NCI-H146 (cell line): Measurements from ENCODE around the gene CCL13.

Experiments
- DNase-seq: peaks from one replicate; lab custom pipeline; 2025; lab: John Stamatoyannopoulos, UW

Gene CCL13

DNA sequence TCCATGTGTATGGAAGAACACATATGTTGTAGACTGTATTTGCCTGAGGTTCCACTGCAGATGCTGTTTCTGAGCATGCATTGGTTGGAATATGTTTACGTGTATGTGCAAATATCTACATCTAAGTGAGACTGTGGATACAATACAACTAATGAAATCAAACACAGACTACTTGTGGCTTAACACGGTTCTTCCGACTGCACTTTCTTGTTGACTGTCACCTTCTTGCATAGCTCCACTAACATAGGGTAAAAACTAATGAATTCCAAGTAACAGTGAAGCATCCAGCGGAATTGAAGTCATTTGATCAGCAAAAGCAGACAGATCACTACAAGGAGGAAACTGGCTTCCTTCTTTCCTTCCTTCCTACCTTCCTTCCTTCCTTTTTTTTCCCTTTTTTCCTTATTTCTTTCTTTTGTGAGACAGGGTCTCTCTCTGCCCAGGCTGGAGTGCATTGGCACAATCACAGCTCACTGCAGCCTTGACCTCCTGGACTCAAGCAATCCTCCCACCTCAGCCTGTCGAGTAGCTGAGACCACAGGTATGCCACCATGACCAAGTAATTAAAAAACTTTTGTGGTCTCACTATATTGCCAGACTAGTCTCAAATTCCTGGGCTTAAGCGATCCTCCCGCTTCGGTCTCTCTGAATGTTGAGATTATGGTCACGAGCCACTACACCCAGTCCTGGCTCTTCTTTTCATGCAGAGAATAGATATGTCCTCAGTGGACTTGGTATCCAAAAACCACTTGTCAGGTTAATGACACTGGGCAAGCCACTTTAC, 28.7 kb downstream of the CCL13 start:
- DNase-seq = no peak

DNA sequence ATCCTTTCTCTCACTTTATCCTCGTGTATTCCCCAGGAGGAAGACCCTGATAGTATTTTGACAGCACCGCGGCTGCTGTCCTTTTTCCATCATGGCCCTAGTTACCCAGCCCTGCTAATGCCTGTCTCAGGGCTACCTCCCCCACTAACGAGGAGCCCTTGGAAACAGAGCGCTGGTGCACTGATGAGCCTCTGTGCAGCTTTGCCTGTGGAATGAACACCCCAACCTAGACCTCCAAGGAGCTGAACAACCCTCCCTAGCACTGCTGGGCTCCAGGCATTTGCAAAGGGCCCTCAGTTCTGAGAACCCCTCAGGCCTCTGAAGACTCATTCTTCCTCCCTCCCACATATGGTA, 30.0 kb downstream of the CCL13 start:
- DNase-seq = no peak

DNA sequence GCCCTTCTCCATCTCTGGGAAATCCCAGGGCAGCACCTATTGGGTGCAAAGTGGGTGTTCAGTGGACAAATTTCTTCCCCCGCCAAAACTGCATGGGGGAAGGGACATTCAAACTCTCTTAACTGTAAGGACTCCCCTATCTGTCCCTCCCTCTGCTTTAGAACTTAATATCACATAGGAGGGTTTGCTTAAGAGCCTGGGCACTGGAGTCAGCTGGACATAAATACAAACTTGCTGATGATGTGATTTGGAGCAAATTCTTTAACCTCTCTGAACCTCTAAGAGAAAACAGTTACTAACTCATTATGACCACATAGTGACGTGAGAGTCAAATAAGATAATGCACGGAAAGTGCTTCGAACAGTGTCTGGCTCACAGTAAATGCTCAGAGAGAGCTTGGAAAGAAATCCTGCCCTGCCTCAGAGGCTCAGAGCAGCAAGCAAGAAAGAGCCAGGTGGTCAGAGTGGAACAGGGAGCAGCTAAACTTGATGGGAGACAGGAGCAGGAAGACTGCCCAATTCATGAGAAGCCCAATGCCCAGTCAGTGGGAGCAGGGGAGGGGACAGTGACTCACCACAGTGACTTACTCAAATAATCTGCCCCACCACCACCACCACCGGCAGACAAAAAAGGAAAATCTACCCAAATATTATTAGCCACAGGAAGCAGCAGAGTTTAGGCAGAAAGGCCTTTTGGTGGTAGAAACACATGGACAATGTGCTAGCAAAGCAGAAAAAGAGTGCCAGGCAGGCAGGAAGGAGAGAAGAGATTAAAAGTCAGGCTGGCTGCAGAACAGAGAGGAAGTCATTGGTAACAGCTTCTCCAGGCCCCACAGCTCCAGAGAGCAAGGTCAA, 30.6 kb downstream of the CCL13 start:
- DNase-seq = no peak

DNA sequence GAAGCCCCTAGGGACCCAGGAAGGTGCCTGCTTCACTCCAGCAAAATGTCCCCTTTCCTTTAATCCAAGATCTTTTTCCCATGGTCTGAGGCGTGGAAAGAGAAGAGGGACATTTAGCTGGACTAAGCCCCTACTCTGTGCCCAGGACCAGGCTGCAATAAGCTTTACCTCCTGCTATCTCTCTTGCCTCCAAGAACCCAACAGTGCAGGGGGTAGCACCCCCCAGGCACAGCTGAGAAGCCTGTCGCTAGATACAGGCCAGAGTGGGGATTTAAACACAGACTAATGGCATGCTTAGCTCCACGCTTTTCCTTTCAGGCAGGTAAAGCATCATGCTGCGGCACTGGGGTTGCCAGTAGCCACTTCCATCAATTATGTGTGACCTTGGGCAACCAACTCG, 31.3 kb downstream of the CCL13 start:
- DNase-seq = no peak

DNA sequence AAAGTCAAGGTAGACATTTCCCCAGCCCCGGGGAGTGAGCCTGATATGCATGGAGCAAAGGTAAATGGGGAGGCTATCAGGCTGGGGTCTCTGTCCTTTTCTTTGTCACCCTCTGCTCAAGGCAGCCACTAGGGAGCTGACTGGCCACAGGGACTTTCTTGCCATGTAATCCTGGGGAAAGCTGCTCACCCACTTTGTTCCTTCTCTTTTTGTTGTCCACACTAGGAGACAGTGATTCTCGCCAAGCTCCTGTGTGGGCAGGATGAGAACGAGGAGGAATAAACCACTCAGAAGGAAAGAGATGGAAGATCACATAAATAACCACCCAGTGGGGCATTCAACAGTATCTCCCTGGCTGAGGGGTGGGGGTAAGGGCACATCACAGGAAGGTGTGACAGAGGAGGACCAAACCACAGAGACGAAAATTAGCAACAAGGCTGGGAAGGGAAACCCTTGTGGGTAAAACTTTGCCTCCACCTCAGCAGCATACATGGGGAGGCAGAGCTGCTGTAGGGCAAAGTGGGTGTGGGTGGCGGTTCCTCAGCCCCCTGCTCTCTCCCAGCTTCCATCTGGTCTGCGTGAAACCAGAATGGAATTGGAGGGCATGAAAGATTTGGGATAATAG, 33.0 kb downstream of the CCL13 start:
- DNase-seq = no peak

DNA sequence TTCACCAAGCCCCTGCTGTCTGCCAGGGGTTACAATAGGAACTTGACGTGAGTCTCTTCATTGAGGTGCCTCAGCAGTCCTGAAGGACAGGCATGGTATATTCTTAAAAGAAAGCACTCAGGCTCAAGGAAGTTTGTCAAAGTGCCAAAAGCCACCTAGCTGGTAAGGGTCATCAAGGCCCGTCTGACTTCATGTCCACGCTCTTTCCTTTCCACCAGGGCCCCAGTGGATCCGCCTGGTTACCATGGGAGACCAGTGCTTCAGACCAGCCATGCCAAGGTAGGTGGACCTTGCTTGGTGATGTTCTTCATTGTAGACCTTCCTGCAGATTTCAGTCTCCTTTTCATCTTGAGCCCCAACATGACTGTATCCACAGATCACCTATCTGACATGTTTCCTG, 34.4 kb downstream of the CCL13 start:
- DNase-seq = no peak

DNA sequence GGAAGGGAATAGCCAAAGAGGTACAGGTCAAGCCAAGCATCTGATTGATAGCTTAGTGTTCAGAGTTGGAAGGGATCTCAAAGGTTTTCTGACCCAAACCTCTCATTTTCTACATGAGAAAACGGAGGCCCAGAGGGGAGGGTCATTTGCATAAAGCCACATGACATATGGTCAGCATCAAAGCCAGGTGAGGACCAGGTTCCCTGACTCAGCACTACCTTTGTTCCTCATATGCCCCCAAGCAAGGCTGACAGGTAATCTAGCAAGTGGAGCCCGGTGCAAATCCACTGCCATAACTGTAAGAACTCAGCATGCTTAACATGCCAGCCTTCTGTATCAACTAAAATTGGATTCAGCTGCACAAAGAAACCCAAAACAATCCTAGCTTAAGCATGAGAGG, 35.0 kb downstream of the CCL13 start:
- DNase-seq = no peak

DNA sequence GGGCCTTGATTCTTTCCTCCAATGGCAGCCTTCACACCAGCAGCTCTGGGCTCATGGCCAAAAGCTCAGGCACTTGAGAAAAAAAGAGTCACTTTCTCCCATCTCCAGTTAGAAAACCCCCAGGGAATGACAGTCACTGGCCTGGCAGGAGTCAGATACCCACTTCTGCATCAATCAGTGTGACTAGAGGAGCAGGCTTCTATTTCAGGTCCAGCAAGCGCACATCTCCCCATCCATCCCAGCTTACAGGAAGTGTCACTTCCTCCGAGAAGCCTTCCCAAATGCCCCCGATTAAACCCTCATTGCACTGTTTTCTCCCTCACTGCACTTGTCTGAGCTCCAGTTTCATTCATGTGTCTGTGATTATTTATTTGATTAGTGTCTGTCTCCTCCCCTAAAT, 37.1 kb downstream of the CCL13 start:
- no peak for DNase-seq

DNA sequence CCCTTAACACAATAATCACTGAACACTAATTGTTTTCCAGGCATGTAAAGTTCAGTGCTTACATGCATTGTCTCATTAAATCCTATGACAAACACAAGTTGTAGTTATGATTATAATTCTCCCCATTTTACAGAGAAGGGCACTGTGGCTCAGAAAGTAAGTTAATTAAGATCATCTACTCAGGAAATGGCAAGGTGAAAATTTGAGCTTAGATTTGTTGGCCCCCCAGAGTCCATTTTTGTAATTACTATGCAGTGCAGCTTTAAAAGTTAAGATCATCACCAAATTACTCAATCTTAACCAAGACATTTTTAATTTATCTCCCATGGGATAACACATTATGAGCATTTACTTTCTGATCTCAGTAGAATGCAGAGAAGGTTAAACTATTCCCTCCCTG, 41.0 kb downstream of the CCL13 start:
- no peak for DNase-seq

DNA sequence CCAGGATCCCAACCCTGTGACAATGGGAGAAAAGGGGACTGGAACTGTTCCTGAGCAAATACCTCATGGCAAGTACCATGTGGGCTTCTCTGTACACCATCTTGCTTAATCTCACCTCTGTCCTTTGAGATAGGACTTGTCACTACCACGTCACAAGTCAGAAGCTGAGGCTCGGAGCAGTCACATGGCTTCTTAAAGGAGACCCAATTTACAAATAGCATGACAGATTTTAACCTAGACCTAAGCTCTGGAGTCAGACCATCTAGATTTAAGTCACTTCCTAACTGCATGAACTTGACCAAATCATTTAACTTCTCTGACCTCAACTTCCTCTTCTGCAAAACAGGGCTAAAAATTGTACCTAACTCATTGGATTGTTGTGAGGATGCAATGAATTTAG, 42.7 kb downstream of the CCL13 start:
- no peak for DNase-seq

DNA sequence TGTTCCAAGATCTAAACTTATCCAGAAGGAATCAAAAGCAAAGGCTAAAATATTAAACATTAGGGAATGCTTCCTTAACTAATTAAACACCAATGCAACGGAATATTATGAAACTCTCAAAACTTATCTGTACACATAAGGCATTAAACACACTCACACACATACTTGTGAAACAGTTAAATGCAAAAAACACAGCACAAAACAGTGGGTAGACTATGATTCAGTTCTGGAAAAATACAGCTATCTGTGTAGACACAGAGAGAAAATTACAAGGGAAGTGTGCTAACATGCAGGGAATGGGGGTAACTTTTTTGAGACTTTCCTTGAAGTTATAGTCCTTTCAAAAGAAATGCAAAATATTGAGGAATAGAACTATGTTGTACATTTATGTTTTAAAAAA, 43.4 kb downstream of the CCL13 start:
- no peak for DNase-seq

DNA sequence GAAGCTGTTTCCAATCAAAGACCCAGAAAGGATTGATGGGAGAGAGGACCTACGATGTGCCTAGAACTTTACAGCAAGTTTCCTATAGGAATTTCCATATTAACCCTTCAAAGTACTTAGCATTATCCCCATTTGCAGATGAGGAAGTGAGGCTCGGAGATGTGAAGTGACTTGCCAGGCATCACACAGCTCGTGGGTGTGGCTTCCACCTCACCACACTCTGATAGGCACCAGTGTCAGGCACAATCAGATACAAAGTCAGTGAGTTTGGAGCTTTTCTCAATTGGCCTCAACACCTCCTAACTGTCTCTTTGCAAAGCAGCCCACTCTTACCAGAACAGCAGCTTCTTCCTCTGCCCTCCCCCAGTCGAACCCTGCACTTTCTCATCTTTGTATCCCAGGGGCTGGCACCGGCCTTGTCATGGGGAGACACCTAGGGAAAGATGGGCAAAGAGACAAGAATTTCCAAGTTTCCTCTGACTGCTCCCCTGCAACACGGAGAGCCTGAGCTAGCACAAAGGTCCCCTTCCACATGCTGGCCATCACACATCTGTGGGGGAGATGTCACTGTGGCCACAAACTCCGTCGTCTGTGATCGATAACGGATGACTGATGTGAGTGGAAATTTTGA, 44.1 kb downstream of the CCL13 start:
- DNase-seq = no peak

DNA sequence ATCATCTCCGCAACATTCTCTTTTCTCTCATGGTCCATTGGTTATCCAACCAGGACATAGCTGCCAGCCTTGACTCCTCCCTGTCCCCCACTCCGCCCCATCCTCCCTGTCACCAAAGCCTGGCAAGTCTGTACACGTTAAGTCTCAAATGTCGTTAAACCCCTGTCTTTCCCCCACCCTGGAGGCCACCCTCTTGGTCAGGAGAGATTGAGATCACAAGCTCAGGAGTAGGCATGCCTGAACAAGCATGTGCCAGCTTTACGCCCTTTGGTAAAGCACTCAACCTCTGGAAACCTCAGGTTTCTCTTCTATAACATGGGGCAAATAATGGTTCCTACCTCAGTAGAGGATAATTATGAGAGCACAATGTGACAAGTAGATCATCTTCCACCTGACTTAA, 44.9 kb downstream of the CCL13 start:
- no peak for DNase-seq

DNA sequence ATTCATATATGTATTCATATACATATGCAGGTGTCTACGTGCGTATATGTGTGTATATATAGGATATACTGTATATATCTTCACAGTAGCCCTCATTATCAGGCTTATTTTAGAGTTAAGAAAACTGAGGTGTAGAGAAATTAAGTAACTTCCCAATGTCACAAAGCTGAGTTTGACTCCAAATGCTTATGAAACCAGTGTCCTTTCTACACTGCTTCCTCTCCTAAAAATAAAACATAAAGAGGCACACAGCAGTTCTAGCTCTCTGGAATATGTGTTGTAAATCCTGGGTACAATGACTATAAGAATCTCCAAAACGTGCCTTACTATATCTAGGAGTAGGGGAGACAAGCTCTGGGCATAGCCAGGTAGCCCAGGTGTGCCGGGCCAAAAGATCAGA, 46.7 kb downstream of the CCL13 start:
- no peak for DNase-seq

DNA sequence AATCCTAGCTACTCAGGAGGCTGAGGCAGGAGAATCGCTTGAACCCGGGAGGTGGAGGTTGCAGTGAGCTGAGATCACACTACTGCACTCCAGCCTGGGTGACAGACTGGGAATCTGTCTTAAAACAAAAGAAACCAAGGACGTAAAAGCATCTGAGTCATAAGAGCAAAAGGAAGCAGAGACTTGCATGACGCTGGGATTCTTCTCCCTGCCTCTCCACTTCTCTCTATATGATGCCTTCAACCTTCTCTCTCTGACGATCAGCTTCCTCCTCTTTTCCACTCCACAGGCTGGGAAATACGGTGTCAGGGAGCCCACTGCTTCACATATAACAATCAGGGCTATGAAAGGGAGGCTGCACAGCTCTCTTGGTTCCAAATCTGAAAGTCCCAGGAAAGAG, 49.9 kb downstream of the CCL13 start:
- no peak for DNase-seq
